ENCODE data around the gene FCER1G. TPM values are rescaled to one million over a fixed set of nuclear protein-coding genes. Genes with fewer than 3 reads are reported as not detected.

Gene FCER1G
- total and polyA plus RNA-seq, 9 of the 15 experiments (the other 6 are each of a cell fraction or from before 2014, with no cell fraction given): 0.15 to 0.69 (median 0.31) TPM; not detected in 2

DNA sequence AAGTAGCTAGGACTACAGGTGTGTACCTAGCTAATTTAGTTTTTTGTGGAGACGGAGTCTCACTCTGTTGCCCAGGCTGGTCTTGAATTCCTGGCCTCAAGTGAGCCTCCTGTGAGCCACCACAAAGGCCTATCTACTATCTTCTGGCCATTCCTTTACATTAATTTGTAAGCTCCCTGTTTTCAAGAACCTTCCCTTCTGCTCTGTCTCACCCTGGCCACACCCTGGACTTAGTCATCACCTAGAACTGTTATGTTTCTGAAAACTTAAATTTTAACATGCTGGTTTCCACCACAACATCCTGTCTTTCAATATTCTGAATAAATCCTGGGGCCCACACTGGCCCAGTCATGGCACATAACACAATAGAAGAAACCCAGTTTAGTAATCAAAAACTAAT lies 32.9 kb upstream of the FCER1G start:
- no TSS peak for BruUV-seq (replicated peaks)
- H3K9ac ChIP-seq (ENCODE audit: insufficient read depth in 1 of 2, low read depth in 2 of 2, low read length in 2 of 2): peak overlapping the region in 1 of 2 experiments; percentile 53; a peak in 1 of 4 replicates
- TF ChIP-seq FOSL1 (tag; conservative IDR thresholded peaks at IDR 0.05): peak; percentile 80
- TF ChIP-seq, protein P1, sequence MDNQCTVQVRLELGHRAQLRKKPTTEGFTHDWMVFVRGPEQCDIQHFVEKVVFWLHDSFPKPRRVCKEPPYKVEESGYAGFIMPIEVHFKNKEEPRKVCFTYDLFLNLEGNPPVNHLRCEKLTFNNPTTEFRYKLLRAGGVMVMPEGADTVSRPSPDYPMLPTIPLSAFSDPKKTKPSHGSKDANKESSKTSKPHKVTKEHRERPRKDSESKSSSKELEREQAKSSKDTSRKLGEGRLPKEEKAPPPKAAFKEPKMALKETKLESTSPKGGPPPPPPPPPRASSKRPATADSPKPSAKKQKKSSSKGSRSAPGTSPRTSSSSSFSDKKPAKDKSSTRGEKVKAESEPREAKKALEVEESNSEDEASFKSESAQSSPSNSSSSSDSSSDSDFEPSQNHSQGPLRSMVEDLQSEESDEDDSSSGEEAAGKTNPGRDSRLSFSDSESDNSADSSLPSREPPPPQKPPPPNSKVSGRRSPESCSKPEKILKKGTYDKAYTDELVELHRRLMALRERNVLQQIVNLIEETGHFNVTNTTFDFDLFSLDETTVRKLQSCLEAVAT (IDR thresholded peaks at IDR 0.05): no peak
- TF ChIP-seq ZFP30 (CRISPR knock-in tag; IDR thresholded peaks at IDR 0.05; ENCODE audit: borderline replicate concordance): no peak
- TF ChIP-seq ZNF408 (CRISPR knock-in tag; IDR thresholded peaks at IDR 0.05; ENCODE audit: low read depth): no peak
- no peak for TF ChIP-seq ZNF583 (CRISPR knock-in tag; IDR thresholded peaks at IDR 0.05)
- TF ChIP-seq SIRT6 (IDR thresholded peaks at IDR 0.05; ENCODE audit: low read depth, low read length): no peak
- no peak for TF ChIP-seq HDAC3 (IDR thresholded peaks at IDR 0.05; ENCODE audit: borderline replicate concordance, partially characterized antibody)
- no peak for TF ChIP-seq ZNF133 (CRISPR knock-in tag; IDR thresholded peaks at IDR 0.05)
- no peak for TF ChIP-seq MED1 (CRISPR knock-in tag; IDR thresholded peaks at IDR 0.05; ENCODE audit: borderline replicate concordance)
- TF ChIP-seq ATF3 (IDR thresholded peaks at IDR 0.05): peak; percentile 61
- no peak for TF ChIP-seq ATF3 (CRISPR knock-in tag; conservative IDR thresholded peaks at IDR 0.05)
- TF ChIP-seq PTRF (tag; IDR thresholded peaks at IDR 0.05): no peak
- no peak for TF ChIP-seq BMI1 (IDR thresholded peaks at IDR 0.05; ENCODE audit: low read length)
- no peak for TF ChIP-seq HEY1 (CRISPR knock-in tag; IDR thresholded peaks at IDR 0.05; ENCODE audit: borderline replicate concordance)
- TF ChIP-seq JUND (IDR thresholded peaks at IDR 0.05; ENCODE audit: borderline replicate concordance, low read depth, low read length): peak; percentile 70
- peak; percentile 26; the same call in 1 of the 3 replicates for TF ChIP-seq JUND (tag; IDR thresholded peaks at IDR 0.05; ENCODE audit: borderline replicate concordance, low read depth, low read length)
- no peak for TF ChIP-seq SMAD3 (CRISPR knock-in tag; conservative IDR thresholded peaks at IDR 0.05)
- TF ChIP-seq BDP1 (IDR thresholded peaks at IDR 0.05; ENCODE audit: insufficient read depth, insufficient read length): no peak
- TF ChIP-seq ZKSCAN1 (IDR thresholded peaks at IDR 0.05; ENCODE audit: low read depth, low read length): no peak
- no peak for TF ChIP-seq ATF6 (CRISPR knock-in tag; IDR thresholded peaks at IDR 0.05)

More for the DNA sequence above, 32.9 kb upstream of the FCER1G start:
- no peaks in the 10 kb centered on the region for H3K36me3 ChIP-seq (ENCODE audit: control insufficient read depth, insufficient read depth, low read length)
- no peak overlapping the region for H3K4me3 ChIP-seq
- H2AFZ ChIP-seq (ENCODE audit: low read depth, low read length): peak overlapping the region; percentile 60; the same call in 1 of the 2 replicates
- FAIRE-seq (no peak), DNase-seq (ENCODE audit: extremely low read depth in 1 of 4, low spot score in 3 of 4) (peak in 2 of 4 experiments; percentile 42 to 54), ATAC-seq (peak; percentile 6; the same call in 1 of the 3 replicates)
- POLR2A ChIA-PET: interaction anchor here (1.0 to 2.4 kb wide), 6 partner anchors 9 to 43 kb away, joined by 3 to 12 read pairs (median 6); partner anchors contain the start of genes NDUFS2 and TOMM40L
- H3K27me3 ChIP-seq (ENCODE audit: control insufficient read depth in 2 of 2, insufficient read depth in 2 of 2, low read length in 2 of 2): no peaks in the 10 kb centered on the region
- CTCF ChIA-PET (ENCODE audit: low intra/inter-chr PET ratio): interaction anchor here (0.6 to 1.1 kb wide), 2 partner anchors 185 to 192 kb away, joined by 4 to 5 read pairs; partner anchors contain the start of gene CFAP126
- 0 out of 2 replicates have a peak overlapping the region, but pooled peaks have one; percentile 0 for H3K4me2 ChIP-seq (ENCODE audit: insufficient read depth, low read length)
- in situ Hi-C loops (cut with MboI): no loop called here
- no peaks in the 10 kb centered on the region for H3K9me3 ChIP-seq (replicated peaks; ENCODE audit: control insufficient read depth, insufficient read depth, low read depth, low read length)
- WGBS (ENCODE audit: insufficient coverage, low coverage, missing lambda C conversion rate): 40% methylated on average over 1 of the region's 1 CpG
- no peaks in the 10 kb centered on the region for H3K9me1 ChIP-seq (ENCODE audit: control insufficient read depth, insufficient read depth, low read length)
- intact Hi-C loops (cut with micrococcal nuclease): no loop called here
- peaks cover 35 to 41% of the 10 kb centered on the region in 2 experiments for H3K4me1 ChIP-seq (replicated peaks in 1 of 2; ENCODE audit: control insufficient read depth in 2 of 2, insufficient read depth in 2 of 2, low read length in 2 of 2)
- H3K79me2 ChIP-seq (ENCODE audit: control insufficient read depth, insufficient read depth, low read length): peaks cover under 1% of the 10 kb centered on the region; the same call in 2 of the 3 replicates
- no peaks in the 10 kb centered on the region for H4K20me1 ChIP-seq (replicated peaks; ENCODE audit: control insufficient read depth, insufficient read depth, low read length)
- H3K27ac ChIP-seq (ENCODE audit: extremely low read depth, low read depth, low read length): peak overlapping the region; percentile 34; the same call in 2 of the 3 replicates
